Stimulated activated naive CD4-positive, alpha-beta T cell treated with Interleukin-2 at 50 U/mL for 16 hours (primary cell): Measurements from ENCODE around the gene TMED9.
"Not testable (repeated sequence)": the region's sequence is repeated elsewhere in the genome, so short reads cannot be mapped to it uniquely, and the experiment has no call there.

Source experiments
- DNase-seq: peaks from one replicate; lab custom pipeline; 2025; lab: John Stamatoyannopoulos, UW

TMED9 gene

GRCh38 chr5:177592010-177592834, at the start of gene TMED9:
Gene TMED9, plus strand, starts transcription at chr5:177592203. Its CDS starts 12 bp downstream, at chr5:177592215.
- peak; percentile 85 for DNase-seq

- DNase-seq = no peak
Measured at GRCh38 chr5:177542816-177543465, 49.1 kb upstream of the TMED9 start.

- DNase-seq = no peak
Measured at GRCh38 chr5:177545487-177546257, 46.3 kb upstream of the TMED9 start.

GRCh38 chr5:177546258-177546741, 45.7 kb upstream of the TMED9 start:
- no peak for DNase-seq

- no peak for DNase-seq
Measured at GRCh38 chr5:177547736-177548135, 44.3 kb upstream of the TMED9 start.

- DNase-seq = no peak
Measured at GRCh38 chr5:177548495-177548894, 43.5 kb upstream of the TMED9 start.

- DNase-seq = no peak
Measured at GRCh38 chr5:177550122-177550521, 41.9 kb upstream of the TMED9 start.

- DNase-seq = no peak
Measured at GRCh38 chr5:177552839-177553455, 39.1 kb upstream of the TMED9 start.

GRCh38 chr5:177553671-177554429, 38.2 kb upstream of the TMED9 start:
- DNase-seq = peak; percentile 41

GRCh38 chr5:177554474-177555111, 37.4 kb upstream of the TMED9 start, which contains the start of gene FAM193B:
Gene FAM193B, minus strand, starts transcription at chr5:177554563. Its CDS starts 105 bp downstream, at chr5:177554458.
- peak; percentile 92 for DNase-seq

- DNase-seq = no peak
Measured at GRCh38 chr5:177555228-177555627, 36.8 kb upstream of the TMED9 start.

- DNase-seq = no peak
Measured at GRCh38 chr5:177555665-177556064, 36.3 kb upstream of the TMED9 start.

- no peak for DNase-seq
Measured at GRCh38 chr5:177557041-177557647, 34.9 kb upstream of the TMED9 start.

- no peak for DNase-seq
Measured at GRCh38 chr5:177557796-177558195, 34.2 kb upstream of the TMED9 start.

- not testable (repeated sequence) for DNase-seq
Measured at GRCh38 chr5:177559446-177559941, 32.5 kb upstream of the TMED9 start.

- no peak for DNase-seq
Measured at GRCh38 chr5:177565046-177565445, 27.0 kb upstream of the TMED9 start.

- DNase-seq = no peak
Measured at GRCh38 chr5:177568326-177568725, 23.7 kb upstream of the TMED9 start.

GRCh38 chr5:177569894-177570293, 22.1 kb upstream of the TMED9 start:
- DNase-seq = no peak

- DNase-seq = no peak
Measured at GRCh38 chr5:177575488-177575887, 16.5 kb upstream of the TMED9 start.

GRCh38 chr5:177576169-177576568, 15.8 kb upstream of the TMED9 start:
- no peak for DNase-seq
